ENCODE data around the gene MTA3.

GRCh38 chr2:42685303-42685702, 116.9 kb downstream of the MTA3 start:
- no peak for TF ChIP-seq POLR2A (IDR thresholded peaks at IDR 0.05; ENCODE audit: low read depth, low read length)
- TF ChIP-seq CTCF (IDR thresholded peaks at IDR 0.05; ENCODE audit: extremely low read depth in 1 of 2, insufficient read depth in 1 of 2, low read depth in 1 of 2, low read length in 2 of 2), result no peak
- no peak for TF ChIP-seq EZH2 (IDR thresholded peaks at IDR 0.05; ENCODE audit: borderline replicate concordance, low read depth, low read length, severe bottlenecking)
- TF ChIP-seq, protein P1, sequence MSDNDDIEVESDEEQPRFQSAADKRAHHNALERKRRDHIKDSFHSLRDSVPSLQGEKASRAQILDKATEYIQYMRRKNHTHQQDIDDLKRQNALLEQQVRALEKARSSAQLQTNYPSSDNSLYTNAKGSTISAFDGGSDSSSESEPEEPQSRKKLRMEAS (IDR thresholded peaks at IDR 0.05; ENCODE audit: insufficient read depth, insufficient read length), result no peak
- no peak for TF ChIP-seq FOS (IDR thresholded peaks at IDR 0.05; ENCODE audit: borderline replicate concordance, insufficient read depth, low read length)
- TF ChIP-seq POLR2AphosphoS5 (IDR thresholded peaks at IDR 0.05; ENCODE audit: insufficient read depth, low read depth, low read length), result no peak

Data from endothelial cell of umbilical vein (primary cell).